Putamen (tissue), 1 donor: ENCODE measurements around the gene TRMT6.

Experiments used
- DNase-seq: peaks from one replicate; pipeline ENCODE4 v3.0.0-alpha.2; 2016; ENCODE audit warnings: low spot score

TRMT6 gene

GRCh38 chr20:5895626-5896025, 54.7 kb downstream of the TRMT6 start:
- DNase-seq, result no peak

- no peak for DNase-seq
Observed at GRCh38 chr20:5893621-5894020, 56.7 kb downstream of the TRMT6 start.

GRCh38 chr20:5893052-5893451, 57.3 kb downstream of the TRMT6 start:
- no peak for DNase-seq

DNA sequence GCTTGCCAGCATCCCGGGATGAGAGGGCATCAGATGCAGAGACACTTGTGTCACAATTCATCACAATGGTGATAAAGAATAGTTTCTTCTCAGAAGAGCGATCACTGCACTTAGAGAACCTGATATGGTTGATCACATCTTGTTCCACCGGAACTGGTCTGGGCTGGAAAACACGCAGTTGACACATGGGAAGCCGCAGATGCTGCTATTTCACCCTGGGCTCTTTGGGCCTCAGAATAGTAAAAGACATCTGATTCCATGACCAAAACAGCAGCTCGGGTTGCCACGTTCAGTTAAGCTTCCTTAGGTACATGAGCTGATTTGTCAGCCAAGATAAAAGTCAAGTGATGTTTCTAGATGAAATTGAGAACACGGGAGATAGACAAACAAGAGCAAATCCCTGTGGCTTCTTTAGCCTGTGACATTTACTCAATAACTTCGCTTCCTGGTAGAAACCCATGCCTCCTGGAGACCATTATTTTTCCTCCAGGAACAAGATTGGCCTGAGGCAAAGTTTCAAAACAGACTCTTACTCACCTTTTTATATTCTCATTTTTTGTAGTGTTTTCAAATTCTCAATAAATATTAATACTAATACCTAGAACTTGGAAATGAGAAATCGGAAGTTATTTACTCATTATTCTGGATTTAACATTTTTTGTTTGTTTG, 59.4 kb downstream of the TRMT6 start:
- no peak for DNase-seq

DNA sequence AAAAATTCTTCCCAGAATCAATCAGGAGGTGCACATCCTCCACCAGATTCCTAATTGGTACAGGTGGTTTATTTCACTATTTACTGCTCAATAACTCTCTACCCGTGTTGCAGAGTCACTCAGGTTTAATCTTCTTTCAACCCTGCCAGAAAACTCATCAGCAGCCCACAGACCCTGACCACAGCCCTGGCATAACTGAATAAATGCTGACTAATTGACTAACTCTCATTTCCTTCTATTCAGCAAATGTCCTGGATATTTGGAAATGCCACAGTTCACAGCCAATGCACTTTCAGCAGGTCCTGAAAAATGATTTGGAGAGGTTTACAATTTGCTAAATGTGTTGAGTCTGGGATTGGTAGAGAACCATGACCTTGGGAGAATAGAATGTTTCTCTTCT, 62.3 kb downstream of the TRMT6 start:
- no peak for DNase-seq

- no peak for DNase-seq
Observed at GRCh38 chr20:5887386-5887785, 62.9 kb downstream of the TRMT6 start.
